Subcutaneous adipose tissue (tissue), 4 donors: ENCODE results near the gene ABCF2. TPM values are rescaled to one million over a fixed set of nuclear protein-coding genes. Genes with fewer than 3 reads are reported as not detected.

Source experiments
- CTCF ChIP-seq: fragments of 450-650 bp; IDR thresholded peaks from one replicate; pipeline ENCODE4 v1.5.1; 2016; ENCODE audit warnings: low read depth, mild to moderate bottlenecking, control low read depth, antibody characterized with exemption, moderate library complexity
- total RNA-seq, 4 donors: library from RNA; depleted of rRNA; stranded (reverse); fragments of >200 nt; gene quantifications; one replicate each; pipeline ENCODE4 v1.1.0, GENCODE V29; 2016

Gene ABCF2
- total RNA-seq, 4 donors from 2014 or later: 21.2 to 34.7 (median 29.3) TPM

- TF ChIP-seq CTCF: no peak
Observed at GRCh38 chr7:151244196-151244840, 17.3 kb upstream of the ABCF2 start.

GRCh38 chr7:151243408-151244195, 16.6 kb upstream of the ABCF2 start:
- no peak for TF ChIP-seq CTCF

- no peak for TF ChIP-seq CTCF
Observed at GRCh38 chr7:151243045-151243349, 16.0 kb upstream of the ABCF2 start.

DNA sequence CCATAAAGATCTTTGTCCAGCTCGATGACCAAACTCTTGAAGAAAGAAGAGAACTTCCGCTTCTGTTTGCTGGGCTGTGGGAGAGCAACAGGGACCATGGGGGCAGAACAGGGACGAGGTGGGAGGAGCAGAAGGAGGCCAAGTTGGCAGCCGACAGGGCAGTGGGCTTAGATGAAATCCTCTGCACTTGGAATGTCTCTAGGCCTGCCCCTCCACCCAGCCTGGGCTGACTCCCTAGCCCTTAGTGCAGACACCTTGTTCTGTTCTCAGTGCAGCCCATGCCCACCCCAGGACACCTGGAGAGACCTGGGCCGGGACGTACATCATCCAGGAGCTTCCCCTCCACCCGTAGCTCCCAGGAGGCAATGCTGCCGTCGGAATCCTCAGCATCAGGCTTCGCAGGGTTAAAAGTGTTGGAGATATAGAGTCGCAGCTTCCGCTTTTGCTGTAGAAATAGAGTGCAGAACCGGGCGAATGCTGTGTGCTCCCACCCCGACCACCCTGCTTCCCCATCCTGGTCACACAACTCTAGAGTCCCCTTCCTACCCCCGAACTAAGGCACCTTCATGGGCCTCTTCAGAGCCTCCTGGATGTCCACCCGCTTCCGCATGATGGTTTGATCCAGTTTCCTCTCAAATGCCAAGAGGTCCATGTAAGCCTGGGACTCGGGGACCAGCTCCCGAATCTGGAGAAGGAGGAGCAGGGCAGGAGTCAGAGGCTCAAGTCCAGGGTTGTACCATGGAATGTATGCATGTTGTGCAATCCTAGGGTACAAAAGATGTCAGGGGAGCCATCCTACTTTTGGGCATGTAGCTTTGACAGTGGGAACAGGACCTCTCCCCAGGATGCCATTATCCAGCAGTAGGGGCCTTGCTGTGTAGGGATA, 15.4 kb upstream of the ABCF2 start:
- no peak for TF ChIP-seq CTCF

DNA sequence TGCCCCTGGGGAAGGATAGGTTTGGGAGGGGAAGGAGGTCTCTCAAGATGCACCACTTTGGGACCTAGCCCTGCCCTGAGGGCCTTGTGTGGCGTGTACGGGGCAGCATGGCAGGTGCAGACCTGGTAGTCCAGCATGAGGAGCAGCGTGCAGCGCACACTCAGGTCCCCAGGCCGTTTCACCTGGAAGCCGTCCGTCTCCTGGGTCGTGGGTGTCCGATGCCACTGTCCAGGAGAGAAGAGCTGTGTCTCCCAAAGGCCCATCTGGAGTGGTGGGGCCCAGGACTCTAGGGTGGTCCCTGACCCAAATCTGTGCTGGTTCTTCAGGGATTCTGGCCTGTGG, 14.7 kb upstream of the ABCF2 start:
- TF ChIP-seq CTCF: no peak

DNA sequence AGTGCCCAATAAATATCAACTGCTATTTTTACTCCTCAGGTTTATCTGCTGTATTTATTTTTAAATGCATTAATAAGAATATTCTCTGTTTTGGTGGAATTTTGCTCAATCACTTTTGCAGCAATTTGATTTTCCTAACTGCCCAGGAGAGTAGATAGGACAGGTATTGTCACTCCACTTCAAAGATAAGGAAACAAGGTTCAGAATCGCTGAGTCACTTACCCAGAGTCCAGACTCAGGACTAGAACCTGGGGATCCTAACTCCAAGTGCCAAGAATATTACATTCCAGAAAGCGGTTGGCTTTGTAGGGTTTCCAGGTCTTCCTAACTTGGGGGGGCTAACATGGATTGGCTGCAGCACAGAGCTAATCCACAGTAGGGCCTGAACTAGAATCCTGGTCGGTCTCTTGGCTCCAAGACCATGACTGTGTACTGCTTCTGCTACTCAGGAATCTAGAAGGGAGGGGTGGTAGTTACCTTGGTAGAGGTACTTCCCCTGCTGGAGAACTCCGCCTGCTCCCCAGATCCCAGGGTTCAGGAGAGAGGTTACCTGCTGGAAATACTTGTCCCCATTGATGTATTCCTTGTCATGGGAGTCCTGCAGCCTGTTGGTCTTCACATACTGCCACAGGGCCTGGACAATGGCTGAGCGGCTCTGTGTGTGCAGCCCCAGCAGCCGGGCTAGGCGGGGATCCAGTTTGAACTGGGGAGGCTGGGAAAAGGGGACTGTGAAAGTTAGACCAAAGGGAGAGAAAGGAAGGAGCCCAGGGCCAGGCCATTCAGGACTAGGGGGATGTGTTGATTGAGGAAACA, 14.1 kb upstream of the ABCF2 start:
- no peak for TF ChIP-seq CTCF
